Spinal cord (tissue), 10 donors: ENCODE data around the gene NHLRC3. TPM values are rescaled to one million over a fixed set of nuclear protein-coding genes. Genes with fewer than 3 reads are reported as not detected.
"Not testable (repeated sequence)": the region's sequence is repeated elsewhere in the genome, so short reads cannot be mapped to it uniquely, and the experiment has no call there.

ENCODE experiments used
- DNase-seq, 6 donors: peaks; one replicate each; pipeline versions ENCODE4 v3.0.0 to v3.0.0-alpha.2; 2013 to 2015; ENCODE audit warnings: low spot score in 6 of 6, low read depth in 4 of 6
- H3K27ac ChIP-seq: one replicate; pipeline ENCODE4 v1.5.1; 2013; ENCODE audit warnings: low read depth, low read length, control low read depth
- H3K27me3 ChIP-seq: one replicate; pipeline ENCODE4 v1.6.1; 2013; ENCODE audit warnings: low read length; ENCODE audit not compliant: control insufficient read depth, insufficient read depth
- H3K36me3 ChIP-seq: one replicate; pipeline ENCODE4 v1.6.1; 2013; ENCODE audit warnings: low read length; ENCODE audit not compliant: control insufficient read depth, insufficient read depth
- H3K4me1 ChIP-seq: one replicate; pipeline ENCODE4 v1.6.1; 2013; ENCODE audit warnings: low read length; ENCODE audit not compliant: control insufficient read depth, insufficient read depth
- H3K4me3 ChIP-seq: one replicate; pipeline ENCODE4 v1.5.1; 2013; ENCODE audit warnings: low read depth, low read length, control low read depth
- H3K9me3 ChIP-seq: one replicate; pipeline ENCODE4 v1.6.1; 2013; ENCODE audit warnings: low read length; ENCODE audit not compliant: control insufficient read depth, insufficient read depth
- WGBS: methylation state at CpG from one replicate; pipeline ENCODE4 v1.1.5; 2013; ENCODE audit warnings: missing lambda C conversion rate; ENCODE audit not compliant: insufficient coverage; 5-methylcytosine and 5-hydroxymethylcytosine counted together
- polyA plus RNA-seq, 2 donors: library from polyadenylated mRNA; unstranded; fragments of 120-200 nt; gene quantifications; one replicate each; pipeline ENCODE4 v1.2.1, GENCODE V29; 2013; ENCODE audit not compliant: insufficient read length in 2 of 2
- total RNA-seq, 2 donors: library from RNA; depleted of rRNA in 1 of 2; stranded (reverse); fragments of 120-200 nt in 1 of 2; fragments of >200 nt in 1 of 2; gene quantifications; one replicate each; pipeline versions ENCODE4 v1.2.3 to v1.2.4, GENCODE V29; 2013 to 2014
- donor health status: healthy.

Gene NHLRC3
- total and polyA plus RNA-seq, 4 donors = 28.1 to 40.3 (median 34.3) TPM

DNA sequence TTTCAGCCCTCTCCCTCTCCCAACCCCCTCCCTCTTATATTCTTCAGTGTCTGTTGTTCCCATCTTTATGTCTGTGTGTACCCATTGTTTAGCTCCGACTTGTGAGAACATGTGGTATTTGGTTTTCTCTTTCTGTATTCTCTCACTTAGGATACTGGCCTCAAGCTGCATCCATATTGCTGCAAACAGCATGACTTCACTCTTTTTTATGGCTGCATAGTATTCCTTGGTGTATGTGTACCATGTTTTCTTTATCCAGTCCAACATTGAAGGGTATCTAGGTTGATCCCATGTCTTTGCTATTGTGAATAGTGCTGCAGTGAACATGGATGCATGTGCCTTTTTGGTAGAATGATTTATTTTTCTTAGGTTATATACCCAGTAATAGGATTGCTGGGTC lies 17.8 kb downstream of the NHLRC3 start:
- Histone ChIP-seq H3K27me3 (no peaks in the 10 kb centered on the region), H3K36me3 (no peaks in the 10 kb centered on the region), H3K9me3 (peaks cover 3% of the 10 kb centered on the region), H3K4me1 (no peaks in the 10 kb centered on the region), H3K27ac (no peak overlapping the region), H3K4me3 (no peak overlapping the region)
- WGBS = no CpG with 5 or more reads among the region's 1 CpG
- no peak for DNase-seq

DNA sequence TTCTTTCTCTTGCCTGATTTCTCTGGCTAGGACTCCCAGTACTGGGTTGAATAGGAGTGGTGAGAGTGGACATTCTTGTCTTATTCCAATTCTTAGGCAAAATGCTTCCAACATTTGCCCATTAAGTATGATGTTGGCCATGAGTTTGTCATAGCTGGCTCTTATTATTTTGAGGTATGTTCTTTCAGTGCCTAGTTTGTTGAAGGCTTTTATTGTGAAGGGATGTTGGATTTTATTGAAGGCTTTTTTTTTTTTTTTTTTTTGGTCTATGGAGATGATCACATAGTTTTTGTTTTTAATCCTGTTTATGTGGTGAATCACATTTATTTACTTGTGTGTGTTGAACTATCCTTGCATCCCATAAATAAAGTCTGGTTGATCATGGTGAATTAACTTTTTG lies 19.8 kb downstream of the NHLRC3 start:
- H3K4me3 ChIP-seq = no peak overlapping the region

DNA sequence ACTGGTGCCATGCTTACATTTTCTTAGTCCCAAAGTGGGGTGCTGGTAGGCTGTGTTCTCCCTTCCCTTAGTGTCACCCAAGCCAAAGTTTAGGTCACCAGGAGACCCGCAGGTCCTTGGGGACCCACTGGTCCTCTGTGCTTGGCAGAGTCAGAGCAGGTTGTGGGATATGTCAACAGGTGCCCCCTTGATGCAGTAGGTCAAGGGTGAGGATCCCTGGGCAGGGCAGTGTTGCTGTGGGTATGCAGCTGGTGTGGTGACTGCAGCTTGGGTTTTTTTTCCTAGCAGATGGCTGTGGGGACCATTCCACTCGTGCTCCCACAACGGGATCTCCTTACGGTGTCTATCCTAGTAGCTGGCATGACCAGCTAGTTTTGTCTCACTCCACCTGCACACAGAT lies 23.7 kb downstream of the NHLRC3 start:
- peaks cover 2% of the 10 kb centered on the region for H3K36me3 ChIP-seq
- no peak overlapping the region for H3K4me3 ChIP-seq
- no peaks in the 10 kb centered on the region for H3K9me3 ChIP-seq
- no peak for DNase-seq
- no peaks in the 10 kb centered on the region for H3K4me1 ChIP-seq
- 94% methylated on average over 4 of the region's 4 CpGs for WGBS
- no peaks in the 10 kb centered on the region for H3K27me3 ChIP-seq
- H3K27ac ChIP-seq = no peak overlapping the region

More for the DNA sequence above, 19.8 kb downstream of the NHLRC3 start:
- H3K4me1 ChIP-seq = no peaks in the 10 kb centered on the region
- no peaks in the 10 kb centered on the region for H3K36me3 ChIP-seq
- no peaks in the 10 kb centered on the region for H3K27me3 ChIP-seq
- no peak overlapping the region for H3K27ac ChIP-seq
- H3K9me3 ChIP-seq = peaks cover 3% of the 10 kb centered on the region
- DNase-seq = no peak

GRCh38 chr13:39072842-39073241 lies 34.6 kb downstream of the NHLRC3 start:
- no peak overlapping the region for H3K4me3 ChIP-seq
- no peaks in the 10 kb centered on the region for H3K27me3 ChIP-seq
- no peak overlapping the region for H3K27ac ChIP-seq
- no peaks in the 10 kb centered on the region for H3K9me3 ChIP-seq
- H3K36me3 ChIP-seq = no peaks in the 10 kb centered on the region
- 90% methylated on average over 2 of the region's 2 CpGs for WGBS
- DNase-seq = no peak
- no peaks in the 10 kb centered on the region for H3K4me1 ChIP-seq

GRCh38 chr13:39073983-39074382 lies 35.7 kb downstream of the NHLRC3 start:
- Histone ChIP-seq H3K4me3 (no peak overlapping the region), H3K27ac (no peak overlapping the region), H3K9me3 (no peaks in the 10 kb centered on the region), H3K4me1 (no peaks in the 10 kb centered on the region), H3K36me3 (no peaks in the 10 kb centered on the region), H3K27me3 (no peaks in the 10 kb centered on the region)
- 48% methylated on average over 2 of the region's 3 CpGs for WGBS
- DNase-seq = no peak

DNA sequence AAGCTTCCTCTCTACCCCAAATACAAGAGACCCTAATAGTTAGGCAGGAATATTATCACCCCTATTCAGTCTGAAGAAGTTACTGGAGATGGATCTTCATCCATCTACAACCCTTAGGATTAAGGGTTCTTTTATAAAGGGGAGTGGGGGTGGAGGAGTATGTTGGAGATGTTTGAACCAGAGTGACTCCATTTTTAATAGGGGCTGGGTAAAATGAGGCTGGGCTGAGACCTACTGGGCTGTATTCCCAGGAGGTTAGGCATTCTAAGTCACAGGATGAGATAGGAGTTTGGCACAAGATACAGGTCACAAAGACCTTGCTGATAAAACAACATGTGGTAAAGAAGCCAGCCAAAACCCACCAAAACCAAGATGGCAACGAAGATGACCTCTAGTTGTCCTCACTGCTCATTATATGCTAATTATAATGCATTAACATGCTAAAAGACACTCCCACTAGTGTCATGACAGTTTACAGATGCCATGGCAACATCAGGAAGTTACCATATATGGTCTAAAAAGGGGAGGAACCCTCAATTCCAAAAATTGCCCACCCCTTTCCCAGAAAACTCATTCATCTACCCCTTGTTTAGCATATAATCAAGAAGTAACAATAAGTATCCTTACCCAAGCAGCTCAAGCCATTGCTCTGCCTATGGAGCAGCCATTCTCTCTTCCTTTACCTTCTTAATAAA lies 48.1 kb downstream of the NHLRC3 start:
- H3K36me3 ChIP-seq, DNase-seq, H3K27me3 ChIP-seq, H3K9me3 ChIP-seq, H3K4me1 ChIP-seq, H3K27ac ChIP-seq, H3K4me3 ChIP-seq: not testable (repeated sequence)
- WGBS = no CpG with 5 or more reads among the region's 1 CpG

- Histone ChIP-seq H3K4me3 (no peak overlapping the region), H3K4me1 (no peaks in the 10 kb centered on the region), H3K27ac (no peak overlapping the region), H3K36me3 (no peaks in the 10 kb centered on the region), H3K9me3 (no peaks in the 10 kb centered on the region), H3K27me3 (no peaks in the 10 kb centered on the region)
- no peak for DNase-seq
Observed at GRCh38 chr13:39091586-39091985, 53.3 kb downstream of the NHLRC3 start.

DNA sequence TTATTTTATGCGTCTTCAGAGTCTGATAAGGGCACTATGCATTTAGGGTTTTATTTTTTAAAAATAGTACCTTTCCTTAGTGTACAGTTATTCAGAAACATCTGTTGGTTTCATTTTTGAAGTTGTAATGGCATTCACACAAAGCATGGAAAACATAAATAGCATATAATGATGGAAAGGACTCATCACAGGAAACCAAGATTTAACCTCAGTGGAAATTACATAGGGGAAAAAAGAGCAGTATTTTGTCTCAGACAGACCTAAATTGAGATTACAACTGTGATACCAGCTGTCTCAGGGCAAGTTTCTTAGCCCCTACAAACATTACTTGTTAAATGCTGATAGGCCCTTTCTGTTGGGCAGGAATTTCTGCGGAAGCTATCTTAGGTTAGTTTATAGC lies 57.2 kb downstream of the NHLRC3 start:
- no CpG with 5 or more reads among the region's 2 CpGs for WGBS

GRCh38 chr13:39099231-39099630 lies 61.0 kb downstream of the NHLRC3 start:
- Histone ChIP-seq H3K4me1 (no peaks in the 10 kb centered on the region), H3K27ac (no peak overlapping the region), H3K4me3 (no peak overlapping the region), H3K36me3 (no peaks in the 10 kb centered on the region), H3K27me3 (no peaks in the 10 kb centered on the region), H3K9me3 (no peaks in the 10 kb centered on the region)
- peak in 2 of 6 donors; percentile 26 to 69 for DNase-seq

More for the DNA sequence above, 57.2 kb downstream of the NHLRC3 start:
- Histone ChIP-seq H3K4me1 (no peaks in the 10 kb centered on the region), H3K9me3 (no peaks in the 10 kb centered on the region), H3K4me3 (no peak overlapping the region), H3K36me3 (no peaks in the 10 kb centered on the region), H3K27me3 (no peaks in the 10 kb centered on the region), H3K27ac (no peak overlapping the region)
- no peak for DNase-seq
